ENCODE measurements around the gene SULT2B1.
"Not testable (repeated sequence)": the region's sequence is repeated elsewhere in the genome, so short reads cannot be mapped to it uniquely, and the experiment has no call there.

SULT2B1 gene

GRCh38 chr19:48551437-48552302 is at the start of gene SULT2B1:
Gene SULT2B1 (plus strand): TSS chr19:48552172. CDS start chr19:48552253, 81 bp downstream.
- DNase-seq, result peak; percentile 77

- DNase-seq, result peak; percentile 91
Measured at GRCh38 chr19:48502350-48503018, 49.5 kb upstream of the SULT2B1 start.

- DNase-seq, result no peak
Measured at GRCh38 chr19:48506138-48506733, 45.7 kb upstream of the SULT2B1 start.

DNA sequence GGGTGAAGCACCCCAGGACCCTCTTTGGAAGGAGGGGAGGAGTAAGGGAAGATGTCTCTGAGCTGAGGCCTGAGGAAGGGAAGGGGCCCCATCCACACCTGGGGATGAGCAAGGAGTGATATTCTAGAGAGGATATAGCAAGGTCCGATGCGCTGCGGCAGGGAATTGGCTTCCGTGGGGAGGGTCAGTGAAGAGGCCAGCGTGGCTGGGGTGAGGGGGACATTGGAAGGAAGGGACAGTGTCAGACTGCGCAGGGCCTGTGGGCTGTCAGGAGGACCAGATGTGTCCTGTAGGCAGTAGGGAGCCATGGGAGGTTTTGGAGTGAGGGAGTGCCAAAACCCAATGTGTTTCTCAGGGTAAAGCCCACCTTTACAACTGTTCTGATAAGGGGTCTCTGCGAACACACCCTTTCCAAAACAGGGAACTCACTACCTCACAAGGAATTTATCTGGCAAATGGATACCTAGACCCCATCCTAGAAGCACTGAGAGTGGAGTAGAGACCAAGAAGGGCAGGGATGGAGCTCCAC is 44.0 kb upstream of the SULT2B1 start:
- no peak for DNase-seq

DNA sequence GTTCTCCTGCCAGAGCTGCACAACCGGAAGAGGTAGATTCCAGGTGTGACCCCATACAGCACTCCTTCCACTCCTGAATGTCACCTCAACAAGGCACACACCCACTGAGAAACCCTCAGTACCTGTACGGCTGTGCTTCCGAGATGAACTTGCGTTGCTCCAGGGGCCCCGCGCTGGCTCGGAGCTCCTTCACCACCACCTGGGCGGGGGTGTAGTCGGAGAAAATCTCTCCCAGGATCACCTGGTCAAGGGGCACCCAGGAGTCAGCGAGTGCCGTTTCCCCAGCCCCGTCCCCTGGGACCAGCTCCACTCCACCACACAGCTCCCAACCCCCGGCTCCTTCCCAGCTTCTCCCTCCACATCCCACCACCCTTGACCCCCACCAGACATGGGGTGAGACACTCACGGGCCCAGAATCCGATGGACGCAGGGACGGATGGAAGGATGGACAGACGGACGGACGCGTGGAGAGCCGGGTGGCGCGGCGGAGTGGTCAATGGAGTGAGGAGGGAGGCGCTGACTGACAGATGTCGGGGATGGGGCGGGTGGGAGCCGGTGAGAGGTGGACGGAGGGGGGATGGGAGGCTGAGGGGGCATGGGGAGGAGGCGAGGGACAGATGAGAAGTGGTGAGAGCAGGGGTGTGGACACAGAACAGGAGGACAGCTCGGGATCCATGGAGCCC is 43.1 kb upstream of the SULT2B1 start:
- no peak for DNase-seq

DNA sequence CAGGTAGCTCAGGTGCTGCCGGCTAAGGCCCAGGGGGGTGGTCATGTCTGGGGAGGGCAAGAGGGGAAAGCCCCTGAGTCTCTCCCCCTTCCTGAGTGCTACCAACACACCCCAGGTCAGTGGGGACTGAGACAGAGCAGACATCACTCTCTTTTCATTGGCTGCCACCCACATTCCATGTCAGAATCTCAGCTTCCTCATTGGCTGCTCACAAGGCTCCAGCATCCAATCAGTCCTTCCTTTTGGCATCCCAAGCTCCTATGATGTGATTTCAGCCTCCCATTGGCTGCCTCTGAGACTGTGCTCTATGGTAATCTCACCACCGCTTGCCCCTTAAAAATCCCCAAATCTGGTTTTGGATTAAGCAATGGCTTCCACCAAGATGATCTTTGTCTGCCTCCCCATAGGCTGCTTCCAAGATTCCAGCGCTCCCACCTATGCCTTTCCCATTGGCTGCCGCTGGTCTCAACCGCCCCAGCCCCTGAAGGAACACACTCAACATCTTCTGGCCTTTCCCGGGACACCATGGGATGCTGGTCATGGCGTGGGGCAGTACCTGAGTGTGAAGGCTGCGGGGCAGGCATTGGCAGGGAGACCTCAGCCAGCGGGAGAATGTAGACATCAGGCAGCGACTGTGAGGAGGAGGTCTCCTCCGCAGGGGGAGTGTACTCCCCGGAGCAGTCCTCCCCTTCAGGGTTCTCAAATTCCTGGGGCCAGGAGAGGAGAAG is 42.3 kb upstream of the SULT2B1 start:
- DNase-seq, result no peak

DNA sequence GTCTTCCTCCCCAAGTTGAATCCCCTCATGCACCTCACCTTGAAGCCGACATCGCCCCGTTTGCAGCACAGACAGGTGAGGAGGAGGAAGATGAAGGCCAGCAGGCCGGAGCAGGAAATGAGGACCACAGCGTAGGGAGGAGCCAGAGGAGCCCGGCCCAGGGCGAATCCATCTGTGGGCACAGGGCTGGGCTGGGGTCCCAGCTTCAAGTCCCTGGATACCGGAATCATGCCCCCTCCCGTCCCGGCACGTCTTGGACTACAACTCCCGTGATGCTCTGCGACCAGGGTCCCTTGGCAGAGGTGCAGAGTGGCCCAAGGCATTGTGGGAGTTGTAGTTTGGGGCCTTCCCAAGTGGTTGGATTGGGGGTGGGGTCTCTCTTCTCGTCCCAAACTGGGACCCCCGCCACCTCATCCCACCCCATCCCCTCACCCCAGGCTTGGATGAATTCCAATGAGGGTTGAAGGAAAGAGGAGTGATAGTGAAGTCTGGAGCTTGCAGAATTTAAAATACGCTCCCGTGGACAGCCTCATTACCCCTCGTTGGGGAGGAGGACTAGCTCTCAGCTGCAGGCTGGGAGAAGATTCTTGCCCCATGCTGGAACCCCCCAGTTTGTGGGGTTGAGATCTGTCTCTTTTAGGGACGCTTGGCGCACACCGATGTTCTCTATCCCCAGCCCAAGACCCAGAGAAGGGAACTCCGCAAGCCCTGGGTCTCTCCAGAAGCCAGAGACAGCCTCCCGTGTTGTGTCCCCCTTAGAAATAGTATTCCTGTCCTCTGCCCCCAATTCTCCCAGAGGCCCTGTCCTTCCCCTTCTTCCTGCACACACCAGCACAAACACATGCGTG is 41.3 kb upstream of the SULT2B1 start:
- no peak for DNase-seq

DNA sequence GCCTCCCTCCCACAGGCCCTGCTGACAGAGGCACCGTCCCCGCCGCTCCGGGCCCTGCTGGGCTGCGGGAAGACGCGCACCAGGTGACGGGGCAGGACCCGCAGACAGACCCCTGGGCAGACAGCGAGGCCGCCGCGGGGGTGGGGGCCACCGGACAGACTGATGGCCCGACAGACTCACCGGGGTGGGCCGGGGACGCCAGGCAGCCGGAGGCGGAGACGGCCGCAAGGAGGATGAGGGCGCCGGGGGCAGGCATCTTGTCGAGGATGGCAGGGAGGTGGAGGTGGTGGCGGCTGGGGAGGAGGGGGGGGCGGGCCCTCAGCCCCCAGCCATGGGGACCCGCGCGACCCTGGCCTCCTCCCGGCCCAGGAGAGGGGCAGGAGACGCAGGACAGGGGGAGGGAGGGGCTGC is 40.6 kb upstream of the SULT2B1 start:
- DNase-seq, result no peak

DNA sequence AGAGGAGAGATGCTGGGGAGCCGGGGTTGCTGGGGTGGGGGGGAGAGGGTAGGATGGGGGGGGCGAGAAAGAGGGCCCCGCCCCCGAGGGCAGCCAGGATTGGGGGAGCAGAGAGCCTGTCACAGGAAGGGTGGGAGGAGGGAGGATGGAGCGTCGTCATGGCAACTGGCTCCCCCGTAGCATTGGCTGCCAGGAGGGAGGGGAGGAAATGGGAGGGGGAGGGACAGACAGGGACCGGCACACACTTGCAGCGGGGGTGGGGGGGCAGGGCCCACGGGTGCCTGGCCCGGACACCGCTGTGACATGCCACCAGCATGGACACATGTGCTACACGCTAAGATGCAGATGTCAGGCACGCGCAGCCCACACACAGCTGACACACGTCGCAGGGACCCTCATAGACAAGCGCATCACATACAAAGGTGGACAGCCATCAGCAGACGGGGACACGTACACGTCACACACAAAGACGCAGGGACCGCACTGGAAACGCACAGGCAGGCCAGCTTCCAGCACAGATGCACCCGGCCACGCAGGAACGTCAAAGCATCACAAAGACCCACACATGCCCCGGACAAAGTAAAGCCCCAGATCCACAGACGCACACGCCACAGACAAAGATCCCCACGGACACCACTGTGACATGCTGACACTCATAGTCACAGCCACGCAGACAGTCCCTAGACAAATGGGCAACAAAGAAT is 40.0 kb upstream of the SULT2B1 start, which contains the start of gene LMTK3:
Gene LMTK3, minus strand, starts transcription at position 36 of the 704 bp plus-strand sequence. CDS start 259 bp downstream, outside the sequence.
- no peak for DNase-seq

DNA sequence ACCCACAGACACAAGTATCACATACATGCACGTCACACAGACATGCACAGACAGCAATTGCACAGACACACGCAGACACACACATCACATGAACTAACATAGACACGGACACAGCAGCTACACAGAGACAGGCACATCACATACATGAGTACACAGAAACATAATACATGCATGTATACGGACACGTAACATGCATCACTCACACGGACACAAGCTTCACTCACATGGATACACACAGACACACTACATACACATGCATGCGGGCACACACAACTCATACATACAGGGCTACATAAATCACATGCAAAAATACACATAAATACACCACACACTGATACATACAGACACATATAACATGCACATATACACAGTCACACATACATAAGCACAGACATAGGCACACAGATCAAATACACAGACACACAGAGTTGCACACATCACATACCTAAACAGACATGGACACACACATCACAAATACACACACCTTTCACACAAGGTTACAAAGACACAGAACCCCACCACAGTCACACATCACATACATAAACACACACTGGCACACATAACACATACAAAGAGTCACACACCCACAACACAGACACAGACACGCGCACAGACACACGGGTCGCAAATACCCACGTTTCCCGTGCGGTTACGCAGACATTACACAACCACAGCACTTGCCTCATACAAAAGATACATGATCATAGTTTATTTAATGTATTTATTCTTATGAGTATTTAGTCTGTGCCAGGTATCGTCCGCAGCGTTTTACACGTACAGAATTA is 39.3 kb upstream of the SULT2B1 start:
- DNase-seq, result no peak

DNA sequence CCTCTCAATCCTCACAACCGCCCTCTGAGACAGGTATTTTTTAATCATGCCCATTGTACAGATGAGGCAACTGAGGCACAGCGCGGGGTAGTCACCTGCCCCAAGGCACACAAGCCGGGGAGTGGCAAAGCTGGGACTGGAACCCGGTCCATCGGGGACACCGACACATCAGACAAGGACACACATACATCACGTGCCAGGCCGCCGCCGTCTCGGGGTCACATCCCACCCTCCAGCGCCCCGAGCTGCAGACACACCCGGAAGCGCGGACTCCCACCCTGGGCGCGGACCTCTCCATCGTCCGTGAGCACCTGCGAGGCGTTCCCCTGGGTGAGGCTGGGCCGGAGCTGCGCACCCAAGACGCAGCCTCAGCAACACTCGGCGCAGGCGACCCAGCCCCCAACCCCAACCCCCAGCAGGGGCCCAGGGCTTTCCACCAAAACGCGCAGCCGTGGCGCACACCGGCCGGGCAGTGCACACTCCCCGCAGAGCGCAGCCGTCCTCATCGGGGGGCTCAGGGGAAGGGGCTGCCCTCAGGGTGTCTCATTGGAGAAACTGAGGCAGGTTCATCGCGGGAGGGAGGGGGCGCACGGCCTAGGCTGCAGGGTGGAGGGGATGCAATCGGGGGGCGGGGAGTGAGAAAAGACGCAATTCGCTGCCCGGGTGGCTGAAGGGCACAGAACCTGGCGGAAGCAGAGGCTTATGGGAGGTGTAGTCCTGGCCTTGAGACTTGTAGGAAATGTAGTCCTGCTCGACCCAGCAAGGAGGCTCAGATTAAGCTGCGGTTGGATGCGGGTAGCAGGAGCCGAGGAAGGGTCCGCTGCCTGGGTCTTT is 38.5 kb upstream of the SULT2B1 start:
- DNase-seq, result no peak

- DNase-seq, result no peak
Measured at GRCh38 chr19:48514123-48514458, 37.9 kb upstream of the SULT2B1 start.

DNA sequence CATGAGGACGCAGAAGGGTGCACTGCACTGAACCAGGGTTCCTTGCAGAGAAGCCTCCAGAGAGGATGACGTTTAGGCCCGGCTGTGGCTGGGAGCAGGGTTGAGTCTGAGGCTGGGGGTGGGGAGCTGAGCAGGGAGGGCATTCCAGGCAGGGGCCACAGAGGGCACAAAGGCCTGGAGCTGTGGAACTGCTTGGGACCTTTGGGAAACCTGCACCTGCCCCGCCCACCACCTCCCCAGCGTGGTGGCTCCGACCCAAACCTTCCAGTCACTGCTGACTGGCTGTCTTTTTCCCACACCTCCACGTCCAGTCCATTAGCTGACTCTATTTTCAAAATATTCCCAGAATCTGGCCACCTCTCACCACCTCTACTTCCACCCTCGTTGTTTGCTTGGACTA is 35.4 kb upstream of the SULT2B1 start:
- no peak for DNase-seq

DNA sequence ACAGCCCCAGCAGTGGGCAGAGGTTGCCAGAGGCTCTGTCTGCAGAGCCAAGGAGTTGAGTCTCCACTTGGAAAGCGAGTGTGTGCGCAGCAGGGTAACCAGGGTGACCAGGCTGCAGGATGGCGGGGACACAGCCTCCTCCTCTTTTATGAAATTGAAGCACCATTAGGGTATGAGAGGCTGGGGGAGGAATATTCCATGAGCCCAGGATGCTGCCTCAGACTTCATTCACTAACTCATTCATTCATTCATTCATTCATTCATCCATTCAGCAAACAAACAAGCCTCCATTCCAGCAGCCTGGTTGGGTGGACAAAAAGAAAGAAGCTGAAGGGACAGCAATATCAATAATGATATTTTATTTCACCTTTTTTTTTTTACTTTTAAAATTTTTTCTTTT is 33.8 kb upstream of the SULT2B1 start:
- no peak for DNase-seq

DNA sequence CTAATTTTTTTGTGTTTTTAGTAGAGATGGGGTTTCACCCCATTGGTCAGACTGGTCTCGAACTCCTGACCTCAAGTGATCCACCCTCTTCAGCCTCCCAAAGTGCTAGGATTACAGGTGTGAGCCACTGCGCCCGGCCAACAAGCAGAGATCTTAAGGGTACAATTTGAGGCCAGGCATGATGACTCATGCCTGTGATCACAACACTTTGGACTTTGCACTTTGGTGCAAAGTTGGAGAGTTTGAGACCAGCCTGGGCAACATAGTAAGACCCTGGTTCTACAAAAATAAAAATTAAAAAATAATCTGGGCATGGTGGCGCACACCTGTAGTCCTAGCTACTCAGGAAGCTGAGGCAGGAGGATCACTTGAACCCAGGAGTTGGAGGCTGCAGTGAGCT is 32.5 kb upstream of the SULT2B1 start:
- DNase-seq, result not testable (repeated sequence)

DNA sequence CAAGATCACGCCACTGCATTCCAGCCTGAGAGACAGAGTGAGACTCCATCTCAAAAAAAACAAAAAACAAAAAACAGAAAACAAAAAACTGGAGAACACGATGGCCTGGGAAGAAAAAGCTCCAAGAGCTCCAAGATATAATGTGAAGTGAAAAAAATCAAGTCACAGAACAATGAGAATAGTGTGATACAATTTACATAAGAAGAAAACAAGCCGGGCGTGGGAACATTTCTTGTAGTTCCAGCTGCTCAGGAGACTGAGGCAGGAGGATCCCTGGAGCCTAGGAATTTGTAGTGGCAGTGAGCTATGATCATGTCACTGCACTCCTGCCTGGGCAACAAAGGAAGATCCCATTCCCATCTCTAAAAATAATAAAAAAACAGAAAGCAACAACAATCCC is 31.8 kb upstream of the SULT2B1 start:
- no peak for DNase-seq

- DNase-seq, result no peak
Measured at GRCh38 chr19:48524221-48524620, 27.8 kb upstream of the SULT2B1 start.

- no peak for DNase-seq
Measured at GRCh38 chr19:48524732-48525131, 27.2 kb upstream of the SULT2B1 start.

DNA sequence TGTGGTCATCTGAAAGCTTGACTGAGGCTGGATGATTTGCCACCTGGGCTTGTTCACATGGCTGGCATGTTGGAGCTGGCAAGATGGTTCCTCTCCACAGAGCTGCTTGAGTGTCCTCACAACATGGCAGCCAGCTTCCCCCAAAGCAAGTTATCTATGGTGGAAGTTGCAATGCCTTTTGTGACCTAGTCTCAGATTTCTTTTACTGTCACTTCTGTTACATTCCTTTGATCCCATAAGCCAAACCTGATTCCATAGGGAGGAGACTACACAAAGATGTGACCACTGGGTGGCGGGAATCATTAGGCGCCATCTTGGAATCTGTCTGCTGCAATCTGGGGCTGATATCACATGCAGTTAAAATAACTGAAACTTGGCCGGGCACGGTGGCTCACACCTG is 22.8 kb upstream of the SULT2B1 start:
- no peak for DNase-seq
